GM19468 (cell line): ENCODE data around the gene PLCXD3.

Source experiments
- ATAC-seq: cut with Tn5 transposase; IDR thresholded peaks from one replicate; pipeline ENCODE4 v1.9.1; 2021; ENCODE audit warnings: mild to moderate bottlenecking, moderate library complexity, moderate number of reproducible peaks; ENCODE audit not compliant: unreplicated experiment; ENCODE audit errors: extremely low read depth

PLCXD3 gene, protein sequence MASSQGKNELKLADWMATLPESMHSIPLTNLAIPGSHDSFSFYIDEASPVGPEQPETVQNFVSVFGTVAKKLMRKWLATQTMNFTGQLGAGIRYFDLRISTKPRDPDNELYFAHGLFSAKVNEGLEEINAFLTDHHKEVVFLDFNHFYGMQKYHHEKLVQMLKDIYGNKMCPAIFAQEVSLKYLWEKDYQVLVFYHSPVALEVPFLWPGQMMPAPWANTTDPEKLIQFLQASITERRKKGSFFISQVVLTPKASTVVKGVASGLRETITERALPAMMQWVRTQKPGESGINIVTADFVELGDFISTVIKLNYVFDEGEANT

DNA sequence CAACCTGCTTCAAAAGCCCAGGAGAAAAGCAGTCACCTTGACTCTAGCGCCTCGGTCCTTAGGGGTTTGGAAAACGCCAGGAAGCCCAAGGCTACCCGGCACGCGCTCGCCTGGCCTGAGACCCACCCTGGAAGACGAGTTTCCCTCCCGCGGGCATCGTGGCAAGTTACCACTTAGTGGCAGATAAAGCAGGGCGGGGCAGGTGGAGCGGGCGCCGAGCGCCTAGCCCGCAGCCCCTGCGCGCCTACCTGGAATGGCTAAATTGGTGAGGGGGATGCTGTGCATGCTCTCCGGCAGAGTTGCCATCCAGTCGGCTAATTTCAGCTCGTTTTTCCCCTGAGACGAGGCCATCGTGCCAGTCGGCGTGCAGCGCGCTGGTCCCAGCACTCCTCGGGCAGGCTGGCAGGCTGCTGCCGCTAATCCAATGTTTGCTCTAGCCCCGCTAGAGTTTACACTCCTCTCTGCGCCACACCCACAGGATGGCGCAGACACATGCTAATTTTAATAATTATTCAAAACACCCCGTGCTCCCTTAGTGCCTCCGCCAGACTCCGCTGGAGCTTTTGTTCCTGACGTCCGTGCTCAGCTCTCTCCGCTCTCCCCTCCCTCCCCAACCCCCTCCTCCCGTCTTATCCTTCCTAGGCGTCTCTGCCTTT, at the start of gene PLCXD3:
Gene PLCXD3 (minus strand): TSS at position 426 of the 656 bp plus-strand sequence. CDS start 75 bp downstream, at position 351.
- ATAC-seq = no peak

DNA sequence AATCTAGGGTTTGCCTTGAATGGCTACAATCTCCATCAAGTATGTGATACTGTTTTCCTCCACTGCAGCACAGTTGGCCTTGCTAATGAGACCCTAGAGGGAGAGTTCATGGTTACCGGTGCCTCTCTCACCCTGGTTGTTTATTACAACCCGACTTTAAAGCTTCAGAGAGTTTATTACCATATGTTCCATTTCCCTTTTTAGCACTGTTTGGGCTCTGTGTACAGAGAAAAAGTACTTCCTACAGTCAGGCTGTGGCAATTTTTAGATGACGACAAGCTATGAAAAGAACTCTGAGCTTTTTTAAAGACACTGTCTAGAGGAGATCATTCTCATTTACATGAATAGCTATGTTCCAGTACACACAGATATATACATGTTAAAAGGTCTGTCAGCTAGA, 48.8 kb upstream of the PLCXD3 start:
- ATAC-seq = no peak

DNA sequence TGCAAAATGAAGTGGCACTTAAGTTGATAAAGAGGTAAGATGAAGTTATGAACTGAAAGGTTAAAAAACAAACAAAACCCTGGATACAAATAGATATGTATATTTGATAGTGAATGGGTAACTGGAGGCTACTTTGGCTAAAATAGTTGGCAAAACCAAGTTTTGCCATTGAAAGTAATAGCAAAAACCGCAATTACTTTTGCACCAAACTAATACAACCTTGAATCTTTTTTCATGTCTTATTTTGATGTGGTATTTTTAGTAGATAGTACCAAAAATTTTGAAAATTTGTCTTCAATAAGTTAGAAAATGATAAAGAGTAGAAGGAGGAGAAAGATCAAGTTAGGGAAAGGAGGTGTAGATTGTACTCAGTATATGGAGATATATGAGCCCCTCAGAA, 47.9 kb upstream of the PLCXD3 start:
- no peak for ATAC-seq

DNA sequence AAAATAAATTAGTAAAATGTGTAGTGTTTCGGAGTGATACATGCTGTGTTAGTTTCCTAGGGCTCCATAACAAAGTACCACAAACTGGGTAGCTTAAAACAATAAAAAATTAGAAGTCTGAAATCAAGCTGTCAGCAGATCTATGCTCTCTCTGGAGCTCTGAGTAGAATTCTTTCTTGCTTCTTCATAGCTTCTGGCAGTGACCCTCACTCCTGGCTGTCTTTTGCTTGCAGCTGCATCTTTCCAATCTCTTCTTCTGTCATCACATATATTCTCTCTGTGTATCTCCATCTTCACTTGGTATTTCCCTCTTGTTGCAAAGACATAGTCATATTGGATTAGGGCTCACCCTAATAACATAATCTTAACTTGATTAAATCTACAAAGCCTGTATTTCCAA, 37.6 kb upstream of the PLCXD3 start:
- ATAC-seq = no peak

DNA sequence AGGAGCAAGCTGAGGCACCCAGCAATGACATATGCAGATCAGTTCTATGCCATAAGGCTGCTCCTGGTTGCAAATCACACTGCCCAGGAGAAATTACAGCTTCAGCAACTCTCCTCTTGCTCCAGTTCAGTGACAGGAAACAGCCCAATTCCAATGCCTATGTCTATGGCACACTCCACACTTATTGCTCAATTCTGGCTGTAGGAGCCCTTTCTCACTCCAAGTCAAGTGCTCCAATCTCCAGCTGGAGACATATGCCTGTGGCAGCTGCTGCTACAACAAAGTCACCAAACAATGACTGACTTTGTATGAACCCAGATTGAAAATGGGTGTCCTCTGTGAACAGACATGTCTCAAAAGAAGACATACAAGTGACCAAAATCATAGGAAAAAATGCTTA, 31.8 kb upstream of the PLCXD3 start:
- no peak for ATAC-seq

DNA sequence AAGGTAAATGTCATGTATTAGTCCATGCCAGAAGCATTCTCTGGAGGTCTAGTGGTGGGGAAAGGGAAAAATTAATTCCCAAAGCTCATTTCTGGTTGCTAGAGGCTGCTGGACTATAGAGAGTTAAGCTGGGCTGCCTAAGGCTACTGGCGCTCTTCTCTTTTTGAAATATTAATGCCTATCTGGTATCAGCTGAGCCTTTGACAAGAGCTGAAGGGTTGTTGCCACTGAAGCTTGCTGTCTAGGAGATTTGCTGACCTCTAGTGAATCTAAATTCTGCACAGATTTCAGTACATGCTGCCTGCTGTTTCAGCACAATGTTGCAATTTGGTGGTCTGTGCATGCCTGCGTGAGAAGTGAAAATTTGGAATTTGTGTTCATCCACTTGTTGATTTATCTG, 29.1 kb upstream of the PLCXD3 start:
- no peak for ATAC-seq

DNA sequence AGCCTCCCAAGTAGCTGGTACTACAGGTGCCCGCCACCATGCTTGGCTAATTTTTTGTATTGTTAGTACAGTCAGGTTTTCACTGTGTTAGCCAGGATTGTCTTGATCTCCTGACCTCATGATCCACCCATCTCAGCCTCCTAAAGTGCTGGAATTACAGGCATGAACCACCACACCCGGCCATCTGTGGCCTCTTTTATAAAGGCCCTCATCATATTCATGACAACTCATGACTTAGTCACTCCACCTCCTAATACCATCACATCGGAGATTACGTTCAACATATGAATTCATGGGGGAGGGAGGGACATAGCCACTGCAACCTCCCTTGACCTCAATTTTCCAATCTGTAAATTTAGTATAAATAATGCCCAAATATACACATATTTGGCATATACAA, 27.2 kb upstream of the PLCXD3 start:
- no peak for ATAC-seq

DNA sequence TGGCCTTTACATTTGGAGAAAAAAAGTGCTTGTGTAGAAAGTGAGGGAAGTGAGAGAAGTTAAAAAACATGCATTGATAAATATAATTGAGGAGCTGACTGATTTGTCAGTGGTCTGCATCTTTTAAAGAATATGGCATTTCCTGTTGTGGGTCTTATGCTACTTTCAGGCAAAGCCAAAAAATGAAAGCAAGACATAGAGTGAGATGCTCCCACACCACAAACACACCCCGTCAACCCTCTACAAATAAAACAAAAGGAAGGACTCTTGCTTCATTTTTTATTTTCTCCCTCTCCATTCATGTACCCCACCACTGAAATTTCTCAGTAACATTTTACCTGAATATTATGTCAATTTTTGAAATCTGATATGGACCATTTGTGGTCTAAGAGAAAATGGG, 22.1 kb upstream of the PLCXD3 start:
- ATAC-seq = no peak

DNA sequence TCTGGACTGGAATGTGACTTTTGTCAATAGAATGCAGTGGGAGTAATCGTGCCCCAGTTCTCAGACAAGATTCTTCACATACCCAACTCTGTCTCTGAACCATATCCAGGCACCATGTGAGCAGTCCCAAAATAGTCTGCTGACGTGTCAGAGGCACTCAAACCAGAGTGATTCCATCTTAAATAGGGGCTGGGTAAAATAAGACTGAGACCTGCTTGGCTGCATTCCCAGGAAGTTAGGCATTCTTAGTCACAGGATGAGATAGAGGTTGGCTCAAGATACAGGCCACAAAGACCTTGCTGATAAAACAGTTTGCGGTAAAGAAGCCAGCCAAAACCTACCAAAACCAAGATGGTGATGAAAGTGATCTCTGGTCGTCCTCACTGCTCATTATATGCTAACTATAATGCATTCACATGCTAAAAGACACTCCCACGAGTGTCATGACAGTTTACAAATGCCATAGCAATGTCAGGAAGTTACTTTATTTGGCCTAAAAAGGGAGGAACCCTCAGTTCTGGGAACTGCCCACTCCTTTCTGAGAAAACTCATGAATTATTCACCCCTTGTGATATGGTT, 16.9 kb upstream of the PLCXD3 start:
- no peak for ATAC-seq

DNA sequence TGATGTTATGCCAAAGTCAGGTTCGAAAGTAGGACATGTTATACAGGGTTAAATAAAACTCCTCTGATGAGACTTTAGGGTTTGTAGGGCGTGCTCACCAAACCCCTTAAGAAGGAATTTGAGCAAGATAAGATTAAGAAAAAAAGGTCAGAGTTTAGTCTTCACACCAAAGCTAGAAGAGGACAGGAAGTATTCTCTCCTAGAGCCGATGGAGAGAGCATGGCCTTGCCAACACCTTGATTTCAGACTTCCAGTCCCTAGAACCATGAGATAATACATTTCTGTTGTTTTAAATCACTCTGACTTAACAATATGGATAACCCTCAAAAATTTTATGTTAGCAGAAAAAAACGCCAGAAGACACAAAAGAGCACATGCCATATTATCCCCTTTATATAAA, 16.3 kb upstream of the PLCXD3 start:
- no peak for ATAC-seq

DNA sequence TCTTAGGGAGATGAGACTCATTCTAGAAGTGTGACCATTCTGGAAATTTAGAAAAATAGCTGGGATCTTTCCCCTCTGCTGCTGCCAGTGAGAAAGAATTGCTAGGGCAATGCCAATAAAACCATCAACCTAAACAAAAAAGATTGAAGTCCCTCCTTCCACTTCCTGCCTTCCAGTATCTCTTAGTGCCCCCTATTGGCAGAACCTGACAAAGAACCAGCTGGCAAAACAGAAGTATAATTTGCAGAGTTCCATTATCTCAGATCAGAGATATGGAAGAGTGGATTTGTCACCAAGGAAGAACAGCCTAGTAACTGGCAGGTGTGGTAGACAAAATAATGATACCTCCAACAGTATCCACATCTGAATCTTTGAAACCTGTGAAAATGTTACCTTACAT, 13.8 kb upstream of the PLCXD3 start:
- no peak for ATAC-seq

DNA sequence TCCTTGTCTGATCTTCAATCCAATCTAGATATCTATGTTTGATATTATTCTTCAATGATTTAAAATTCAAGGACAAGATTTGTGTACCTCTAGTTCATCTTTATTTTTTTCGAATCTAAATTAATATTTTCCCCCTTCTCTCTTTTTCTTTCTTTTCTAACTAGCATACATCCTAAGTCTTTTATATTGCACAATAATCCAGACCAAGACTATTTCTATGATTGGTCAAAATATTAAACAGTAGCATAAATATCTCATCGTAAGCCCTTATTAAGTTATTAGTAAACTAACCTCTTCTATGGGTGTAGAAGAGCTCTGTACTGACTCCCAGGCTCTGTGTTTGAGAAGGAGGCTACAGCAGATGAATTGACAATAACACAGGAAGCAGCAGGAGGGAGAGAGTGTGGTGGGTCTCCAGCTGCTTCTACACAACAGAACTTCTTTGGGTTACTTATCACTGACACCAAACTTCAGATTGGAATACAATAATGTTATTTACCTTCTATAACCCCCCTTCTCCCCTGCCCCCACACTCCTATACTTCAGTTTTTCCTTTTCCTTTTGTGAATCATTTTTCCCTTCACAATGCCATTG, 11.9 kb upstream of the PLCXD3 start:
- ATAC-seq = no peak

DNA sequence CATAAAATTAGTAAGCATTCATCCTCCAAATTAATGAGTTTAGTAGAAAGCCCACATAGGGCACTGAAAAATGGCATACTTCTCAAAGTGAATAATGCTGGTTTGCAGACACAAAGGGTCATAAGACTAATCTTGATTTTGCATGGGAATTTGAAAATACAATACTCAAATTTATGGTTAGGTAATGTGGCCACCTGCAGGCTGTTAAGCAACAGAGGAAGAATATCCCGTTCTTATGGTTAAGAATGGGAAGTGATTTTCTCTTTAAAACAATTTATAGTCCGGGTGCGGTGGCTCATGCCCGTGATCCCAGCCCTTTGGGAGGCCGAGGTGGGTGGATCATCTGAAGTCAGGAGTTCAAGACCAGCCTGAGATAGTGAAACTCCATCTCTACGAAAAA, 9.4 kb upstream of the PLCXD3 start:
- no peak for ATAC-seq

DNA sequence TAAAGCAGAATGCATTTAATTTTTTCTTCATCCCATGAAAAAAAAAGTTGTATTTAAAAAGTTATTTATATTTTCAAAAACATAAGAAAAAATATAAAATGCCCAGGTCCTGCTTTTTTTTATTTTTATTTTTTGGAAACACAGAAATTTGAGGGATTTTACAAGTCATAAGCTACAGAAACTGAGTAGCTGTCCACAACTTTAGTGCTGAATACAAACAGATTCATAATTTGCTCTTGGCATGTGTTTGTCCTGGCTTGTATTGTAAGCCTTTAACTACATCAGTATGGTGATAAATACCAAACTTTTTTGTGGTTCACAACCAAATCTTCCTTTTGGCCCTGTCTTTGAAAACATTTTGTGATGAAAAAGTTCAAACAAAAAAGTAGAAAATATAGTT, 7.5 kb upstream of the PLCXD3 start:
- ATAC-seq = no peak

DNA sequence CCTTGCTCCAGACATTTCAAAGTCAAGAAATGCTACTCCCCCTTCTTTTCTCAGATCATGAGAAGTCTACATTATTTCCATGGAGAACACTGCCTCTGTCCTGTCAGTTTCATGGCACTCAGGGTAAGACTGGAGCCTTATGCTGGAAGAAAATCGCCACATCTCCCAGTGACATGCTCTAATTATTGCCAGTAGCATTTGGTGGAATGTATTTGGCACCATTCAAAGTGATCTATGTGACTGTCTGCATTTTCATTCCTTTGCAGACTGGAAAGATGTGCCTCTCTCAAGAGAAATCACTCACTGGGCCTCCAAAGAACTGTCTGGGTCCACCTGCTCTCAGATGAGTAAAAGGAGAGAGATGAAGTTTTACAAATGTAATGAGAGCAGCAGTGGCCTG, 840 bp upstream of the PLCXD3 start:
- no peak for ATAC-seq

DNA sequence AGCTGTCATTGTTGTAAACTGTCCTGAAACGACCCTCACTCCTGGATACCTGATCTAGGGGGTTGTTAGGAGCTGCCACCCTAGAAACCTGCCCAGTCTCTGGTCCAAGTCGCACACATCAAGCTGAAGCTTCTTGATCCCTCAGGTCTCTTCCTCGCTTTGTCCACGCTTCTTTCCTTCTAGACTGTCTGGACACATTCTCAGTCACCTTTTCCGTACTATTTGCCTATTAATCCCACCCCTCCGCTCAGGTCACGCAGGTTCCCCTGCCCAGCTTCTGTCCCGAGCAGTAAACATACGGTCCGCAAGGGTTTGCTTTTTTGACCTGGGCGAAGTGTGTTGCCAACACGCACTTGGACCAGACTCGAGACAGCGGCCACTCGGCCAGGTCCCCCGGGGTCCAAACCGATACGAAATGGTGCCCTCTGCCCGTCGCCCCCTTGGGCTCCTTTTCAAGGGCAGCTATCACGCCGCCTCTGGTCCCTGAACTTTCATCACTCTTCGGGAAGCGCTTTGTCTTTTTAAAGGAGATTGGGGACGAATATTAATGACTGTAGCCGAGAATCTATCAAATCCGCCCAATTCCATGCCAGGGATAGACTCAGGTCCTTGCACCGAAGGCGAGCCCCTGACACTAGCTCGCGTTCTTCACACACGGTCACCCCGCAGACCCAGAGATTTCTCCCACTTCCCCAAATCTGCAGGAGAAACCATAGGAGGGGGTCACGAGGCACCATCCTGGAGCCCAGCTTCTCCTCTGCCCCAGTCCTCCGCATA, 814 bp downstream of the PLCXD3 start:
- no peak for ATAC-seq

DNA sequence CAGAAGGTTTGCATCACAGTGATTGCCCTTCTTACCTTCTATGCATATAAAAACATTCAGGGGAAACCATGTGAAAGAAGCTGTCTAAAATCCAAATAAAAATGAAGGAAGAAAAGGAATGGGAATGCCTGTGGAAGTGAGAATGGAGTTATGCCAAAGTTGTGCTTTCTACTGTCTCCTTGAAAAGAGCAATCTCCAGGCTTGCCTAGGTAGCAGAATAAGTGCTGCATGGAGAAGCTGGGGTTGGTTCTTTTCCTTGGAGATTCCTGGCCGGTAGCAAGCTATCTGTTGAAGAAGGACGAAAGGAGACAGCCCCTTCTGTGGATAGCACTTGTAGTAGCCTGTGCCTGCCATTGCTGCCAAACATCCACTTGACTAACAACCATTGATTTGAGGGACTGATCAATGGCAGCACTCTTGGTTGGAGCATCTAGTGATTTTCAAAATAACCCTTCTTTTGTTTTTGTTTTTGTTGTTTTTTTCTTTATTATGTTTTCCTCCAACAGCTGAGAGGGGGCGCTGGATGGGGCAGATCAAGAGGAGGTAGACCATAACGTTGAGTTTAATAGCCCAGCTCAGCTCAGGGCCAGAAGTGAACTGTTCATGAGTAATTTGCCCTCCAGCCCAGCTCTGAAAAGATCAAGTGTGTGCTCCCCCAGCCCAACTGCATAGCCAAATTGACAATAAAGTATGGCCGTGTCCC, 1.6 kb downstream of the PLCXD3 start:
- ATAC-seq = no peak

DNA sequence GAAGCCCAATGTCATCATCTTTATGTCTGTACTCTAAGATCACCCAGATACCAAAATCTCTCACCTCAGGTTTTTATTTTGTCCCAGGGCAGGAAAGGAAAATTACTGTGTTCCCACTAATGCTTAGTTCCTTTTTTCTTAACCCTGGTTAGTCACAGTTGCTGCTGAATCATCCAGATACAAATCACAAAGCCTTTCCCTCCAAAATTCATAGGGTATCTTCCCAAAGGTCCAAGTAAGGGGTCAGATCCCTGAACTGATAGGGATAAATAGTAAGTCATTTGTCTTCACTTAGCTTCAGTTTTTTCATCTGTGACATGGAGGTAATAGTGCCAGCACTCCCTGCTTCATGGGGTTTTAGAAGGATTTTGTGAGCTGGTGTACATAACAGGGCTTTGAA, 2.2 kb downstream of the PLCXD3 start:
- ATAC-seq = no peak

DNA sequence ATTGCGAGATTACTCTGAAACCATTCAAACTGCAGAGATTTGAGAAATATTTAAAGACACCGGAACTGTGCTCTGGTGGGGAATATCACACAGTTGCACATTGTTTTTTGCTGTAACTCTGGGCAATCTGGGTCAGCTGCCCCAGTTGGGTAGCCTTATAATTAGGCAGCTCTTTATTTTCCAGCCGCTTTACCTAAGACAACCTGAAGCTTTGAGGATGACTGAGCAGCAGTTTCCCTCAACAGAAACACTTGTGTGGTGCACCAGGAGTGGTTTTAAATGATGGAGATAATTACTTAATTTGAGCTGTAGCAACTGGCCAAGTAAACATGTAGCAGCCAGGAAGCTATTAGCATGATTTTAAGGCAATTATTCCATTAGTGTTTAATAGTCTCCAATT, 2.9 kb downstream of the PLCXD3 start:
- ATAC-seq = no peak

DNA sequence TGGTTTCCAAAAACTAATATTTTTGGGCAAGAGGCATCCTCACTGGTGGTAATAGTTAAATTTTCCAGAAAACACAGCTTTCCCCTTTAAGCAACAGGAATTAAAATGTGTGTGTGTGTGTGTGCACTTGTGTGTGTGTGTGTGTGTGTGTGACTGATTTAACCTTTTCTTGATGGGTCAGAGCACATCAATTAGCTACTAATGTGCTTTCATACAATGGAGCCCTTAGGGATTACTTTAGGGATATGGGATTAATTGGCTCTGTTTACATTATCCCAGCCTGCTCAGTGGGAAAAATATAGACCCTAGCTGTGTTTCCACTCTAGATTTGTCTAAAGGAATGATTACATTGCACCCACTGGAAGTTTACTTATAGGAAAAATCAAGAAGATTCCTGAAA, 6.5 kb downstream of the PLCXD3 start:
- no peak for ATAC-seq
